HepG2 (cell line): ENCODE measurements around the gene DGCR2. TPM values are rescaled to one million over a fixed set of nuclear protein-coding genes. Genes with fewer than 3 reads are reported as not detected.
A peak's percentile ranks its signal among the peaks of the same experiment; 100 is the strongest.
"Not testable (repeated sequence)": the region's sequence is repeated elsewhere in the genome, so short reads cannot be mapped to it uniquely, and the experiment has no call there.

Source experiments
- ATAC-seq: fragments of 200-7000 bp; cut with Tn5 transposase; 3 replicates; pipeline ENCODE4 v1.9.1; 2020; ENCODE audit warnings: mild to moderate bottlenecking, moderate library complexity
- BruUV-seq: library from RNA; stranded (reverse); fragments of 400-500 nt; replicated peaks from 2 replicates; lab custom pipeline; 2021; lab: Mats Ljungman, UMichigan
- CTCF ChIA-PET: fragments of 300-600 bp; formaldehyde crosslinking; extraction: SDS; loops from one replicate; lab custom pipeline; 2021; ENCODE audit warnings: low total read pairs, inconsistent platforms, low intra/inter-chr PET ratio; lab: Yijun Ruan, JAX
- POLR2A ChIA-PET: fragments of 350-600 bp; sonication (Branson Sonifier 250); formaldehyde crosslinking; loops from one replicate; lab custom pipeline; 2020; ENCODE audit warnings: antibody characterized with exemption, inconsistent platforms; lab: Yijun Ruan, JAX
- DNase-seq: peaks from one replicate; pipeline ENCODE4 v3.0.0-alpha.2; 2015; ENCODE audit warnings: low spot score
- FAIRE-seq: peaks from 3 replicates; lab custom pipeline; 2011; peaks lifted over from hg19 to GRCh38; lab: Jason Lieb, UNC
- H2AFZ ChIP-seq: one replicate; pipeline ENCODE4 v1.6.1; 2011; ENCODE audit warnings: low read length, inconsistent platforms
- H3K27ac ChIP-seq: fragments of 300-600 bp; 3 replicates; pipeline ENCODE4 v1.8.0; 2011; ENCODE audit warnings: mixed run types, mild to moderate bottlenecking, mixed read lengths, low read length, inconsistent platforms; ENCODE audit not compliant: insufficient read depth; ENCODE audit errors: extremely low read length
- H3K27me3 ChIP-seq, 2 experiments: fragments of 200-600 bp in 1 of 2; 2 replicates in 1 of 2; 3 replicates in 1 of 2; pipeline versions ENCODE4 v1.6.0 to v1.8.0; 2011; ENCODE audit warnings: low read length in 2 of 2, mild to moderate bottlenecking in 2 of 2, moderate library complexity in 2 of 2, inconsistent platforms in 1 of 2; ENCODE audit not compliant: insufficient read depth in 2 of 2, control insufficient read depth in 1 of 2
- H3K36me3 ChIP-seq, 2 experiments: fragments of 200-600 bp in 1 of 2; replicated peaks in 1 of 2; 2 replicates in 1 of 2; 3 replicates in 1 of 2; pipeline versions ENCODE4 v1.5.1 to v1.8.0; 2011; ENCODE audit warnings: low read length in 2 of 2, inconsistent platforms in 1 of 2; ENCODE audit not compliant: insufficient read depth in 2 of 2, control insufficient read depth in 1 of 2
- H3K4me1 ChIP-seq: 2 replicates; pipeline ENCODE4 v1.5.1; 2012; ENCODE audit warnings: low read length, inconsistent platforms; ENCODE audit not compliant: insufficient read depth
- H3K4me2 ChIP-seq: 2 replicates; pipeline ENCODE4 v1.6.0; 2011; ENCODE audit warnings: low read depth, low read length, inconsistent platforms
- H3K4me3 ChIP-seq, 3 experiments: fragments of 200-600 bp in 1 of 3; sonication (generic), shearing (Covaris generic) in 1 of 3; replicated peaks in 1 of 3; 2 replicates each; pipeline ENCODE4 v1.5.1; 2011 to 2016; ENCODE audit warnings: low read length in 3 of 3, inconsistent platforms in 2 of 3, low read depth in 2 of 3, mild to moderate bottlenecking in 2 of 3, control low read depth in 1 of 3, mixed read lengths in 1 of 3; ENCODE audit not compliant: insufficient read depth in 1 of 3
- H3K79me2 ChIP-seq: one replicate; pipeline ENCODE4 v1.6.1; 2011; ENCODE audit warnings: low read length, inconsistent platforms; ENCODE audit not compliant: insufficient read depth
- H3K9ac ChIP-seq: 2 replicates; pipeline ENCODE4 v1.6.0; 2011; ENCODE audit warnings: mild to moderate bottlenecking, low read depth, low read length, inconsistent platforms; ENCODE audit not compliant: insufficient read depth
- H3K9me3 ChIP-seq: 2 replicates; pipeline ENCODE4 v1.5.1; 2012; ENCODE audit warnings: mild to moderate bottlenecking, low read length
- H4K20me1 ChIP-seq: 2 replicates; pipeline ENCODE4 v1.6.0; 2011; ENCODE audit warnings: inconsistent platforms, mild to moderate bottlenecking, low read length, moderate library complexity; ENCODE audit not compliant: insufficient read depth
- WGBS: methylation state at CpG from one replicate; pipeline ENCODE4 v1.1.6; 2017; ENCODE audit warnings: low lambda C conversion rate; 5-methylcytosine and 5-hydroxymethylcytosine counted together
- in situ Hi-C: cut with HindIII; loops from 2 replicates; pipeline ENCODE4 v1.10.0; 2017; ENCODE audit warnings: low pct_unique_long_range_greater_than_20kb; ENCODE audit not compliant: extremely low pct_ligation_motif_present
- intact Hi-C: fragments of 100-400 bp; cut with micrococcal nuclease; formaldehyde crosslinking; loops from one replicate; pipeline ENCODE4 v1.10.0; 2022; ENCODE audit not compliant: unreplicated experiment
- polyA plus RNA-seq, 8 experiments: library from polyadenylated mRNA; depleted of rRNA in 3 of 8; stranded (reverse) in 7 of 8; unstranded in 1 of 8; fragments of >200 nt; fragmentation: Illumina TruSeq in 4 of 8; extraction: Trizol in 4 of 8; gene quantifications; 2 replicates each; pipeline versions ENCODE4 v1.2.1 to v1.2.3, GENCODE V29; 2011 to 2016; ENCODE audit warnings: low read depth in 4 of 8, missing spikeins in 1 of 8, mixed read lengths in 1 of 8; ENCODE audit not compliant: insufficient read depth in 1 of 8
- total RNA-seq, 5 experiments: library from RNA; depleted of rRNA; stranded (reverse); fragments of >200 nt; fragmentation: Illumina TruSeq; extraction: Trizol; gene quantifications; 2 replicates each; pipeline ENCODE4 v1.2.3, GENCODE V29; 2016; ENCODE audit warnings: low read depth in 1 of 5

The DGCR2 gene
- total and polyA plus RNA-seq, 2 of the 13 experiments (the other 11 are each of a cell fraction or from before 2014, with no cell fraction given), result 23.1 to 35.3 TPM

- H2AFZ ChIP-seq, intact Hi-C loops, CTCF ChIA-PET, H3K4me3 ChIP-seq, POLR2A ChIA-PET, H3K27ac ChIP-seq, BruUV-seq, H3K36me3 ChIP-seq, FAIRE-seq, H3K9ac ChIP-seq, H3K4me1 ChIP-seq, H3K79me2 ChIP-seq, DNase-seq, in situ Hi-C loops, H3K27me3 ChIP-seq, H3K9me3 ChIP-seq, H4K20me1 ChIP-seq, H3K4me2 ChIP-seq: not testable (repeated sequence)
- peak; percentile 3 for ATAC-seq
- 70% methylated on average over 2 of the region's 5 CpGs for WGBS
These were observed 88.7 kb downstream of the DGCR2 start for GRCh38 chr22:19033568-19033905.

- H3K4me2 ChIP-seq, H3K27ac ChIP-seq, H3K79me2 ChIP-seq, BruUV-seq, CTCF ChIA-PET, H3K9ac ChIP-seq, in situ Hi-C loops, POLR2A ChIA-PET, intact Hi-C loops, FAIRE-seq, H3K27me3 ChIP-seq, H3K4me3 ChIP-seq, H3K36me3 ChIP-seq, H3K9me3 ChIP-seq, DNase-seq, H4K20me1 ChIP-seq, H3K4me1 ChIP-seq, H2AFZ ChIP-seq: not testable (repeated sequence)
- ATAC-seq, result peak; percentile 4
- 5% methylated on average over 2 of the region's 14 CpGs for WGBS
These were observed 89.2 kb downstream of the DGCR2 start for GRCh38 chr22:19032898-19033567.

- ATAC-seq, DNase-seq, POLR2A ChIA-PET, BruUV-seq, H3K4me2 ChIP-seq, H3K9ac ChIP-seq, CTCF ChIA-PET, FAIRE-seq, H3K79me2 ChIP-seq, H3K9me3 ChIP-seq, H3K4me3 ChIP-seq, in situ Hi-C loops, H2AFZ ChIP-seq, H3K27me3 ChIP-seq, H3K4me1 ChIP-seq, H3K27ac ChIP-seq, H3K36me3 ChIP-seq, intact Hi-C loops, H4K20me1 ChIP-seq: not testable (repeated sequence)
- WGBS, result 0% methylated on average over 1 of the region's 31 CpGs
These were observed 89.9 kb downstream of the DGCR2 start for GRCh38 chr22:19032156-19032785.

GRCh38 chr22:19030889-19031252 lies 91.3 kb downstream of the DGCR2 start:
- H3K27ac ChIP-seq, H3K9me3 ChIP-seq, POLR2A ChIA-PET, H3K4me3 ChIP-seq, FAIRE-seq, H3K79me2 ChIP-seq, H3K9ac ChIP-seq, in situ Hi-C loops, DNase-seq, BruUV-seq, H3K36me3 ChIP-seq, CTCF ChIA-PET, intact Hi-C loops, H3K4me1 ChIP-seq, H3K4me2 ChIP-seq, H2AFZ ChIP-seq, H4K20me1 ChIP-seq, ATAC-seq, H3K27me3 ChIP-seq: not testable (repeated sequence)
- WGBS, result no CpG with 5 or more reads among the region's 7 CpGs
